HG02623 (cell line): ENCODE measurements around the gene NLRP1.
A peak's percentile ranks its signal among the peaks of the same experiment; 100 is the strongest.

Experiments used
- ATAC-seq: cut with Tn5 transposase; IDR thresholded peaks from one replicate; pipeline ENCODE4 v1.9.1; 2021; ENCODE audit warnings: moderate library complexity; ENCODE audit not compliant: unreplicated experiment

NLRP1 gene

DNA sequence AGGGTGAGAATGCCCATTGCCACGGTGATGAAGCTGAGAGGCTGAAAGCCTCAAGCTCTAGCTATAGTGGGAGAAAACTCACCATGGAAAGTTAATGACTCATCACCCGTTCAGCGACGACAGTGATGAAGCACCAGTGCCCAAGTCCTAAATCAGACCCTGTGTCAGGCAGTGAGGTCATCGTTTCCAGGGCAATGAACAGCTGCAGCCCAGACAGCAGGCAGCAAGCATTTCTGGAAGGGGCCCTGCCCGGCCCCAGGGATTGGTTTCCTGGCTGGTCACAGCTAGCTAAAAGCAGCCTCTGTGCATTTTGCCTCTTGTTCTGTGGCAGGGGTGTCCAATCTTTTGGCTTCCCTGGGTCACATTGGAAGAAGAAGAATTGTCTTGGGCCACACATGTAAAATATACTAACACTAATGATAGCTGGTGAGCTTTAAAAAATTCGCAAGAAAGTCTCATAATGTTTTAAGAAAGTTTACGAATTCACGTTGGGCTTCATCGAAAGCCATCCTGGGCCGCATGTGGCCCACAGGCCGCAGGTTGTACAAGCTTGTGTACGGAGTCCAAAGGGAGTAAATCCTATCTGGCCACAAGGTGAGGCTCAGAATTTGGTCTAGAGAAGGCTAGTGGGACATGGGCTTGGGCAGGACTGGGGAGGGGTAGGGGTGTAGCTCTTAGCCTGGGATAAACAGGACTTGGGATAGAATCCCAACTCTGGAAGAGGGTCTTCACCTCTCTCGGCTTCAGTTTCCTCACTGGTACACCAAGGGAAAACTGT, 57.3 kb downstream of the NLRP1 start:
- no peak for ATAC-seq

DNA sequence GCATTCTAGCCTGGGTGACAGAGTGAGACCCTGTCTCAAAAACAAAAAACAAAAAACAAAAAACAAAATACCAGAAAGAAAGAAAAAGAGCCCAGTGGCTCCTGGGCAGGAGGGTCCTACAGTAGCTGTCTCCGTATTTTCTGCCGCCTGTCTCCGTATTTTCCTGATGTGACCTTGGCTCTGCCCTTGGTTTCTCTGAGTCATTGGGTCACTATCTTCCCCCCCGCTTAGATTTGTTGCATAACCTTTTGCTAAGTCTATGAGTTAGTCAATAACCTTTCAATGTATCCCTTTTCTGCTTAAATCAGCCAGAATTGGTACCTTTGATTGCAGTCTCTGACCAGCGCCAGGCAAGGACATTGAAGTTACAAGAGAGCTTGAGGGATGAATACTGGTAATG, 61.1 kb downstream of the NLRP1 start:
- no peak for ATAC-seq

DNA sequence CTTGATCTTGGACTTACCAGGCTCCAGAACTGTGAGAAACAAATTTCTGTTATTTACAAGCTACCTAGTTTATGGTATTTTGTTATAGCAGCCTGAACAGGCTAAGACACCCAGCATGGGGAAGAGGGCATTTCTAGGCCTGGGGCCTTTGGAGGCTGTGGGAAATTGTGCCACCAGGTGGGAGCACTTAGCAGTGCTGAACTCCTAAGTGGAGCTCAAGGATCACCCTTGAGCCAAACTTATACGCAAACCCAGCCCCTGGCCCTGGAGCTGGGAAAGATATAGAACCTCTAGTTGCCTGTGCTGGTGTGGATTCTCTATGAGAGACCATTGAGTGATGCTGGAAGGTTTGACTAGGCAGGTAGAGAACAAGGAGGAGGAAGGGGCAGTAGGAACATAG, 61.8 kb downstream of the NLRP1 start:
- ATAC-seq = no peak

DNA sequence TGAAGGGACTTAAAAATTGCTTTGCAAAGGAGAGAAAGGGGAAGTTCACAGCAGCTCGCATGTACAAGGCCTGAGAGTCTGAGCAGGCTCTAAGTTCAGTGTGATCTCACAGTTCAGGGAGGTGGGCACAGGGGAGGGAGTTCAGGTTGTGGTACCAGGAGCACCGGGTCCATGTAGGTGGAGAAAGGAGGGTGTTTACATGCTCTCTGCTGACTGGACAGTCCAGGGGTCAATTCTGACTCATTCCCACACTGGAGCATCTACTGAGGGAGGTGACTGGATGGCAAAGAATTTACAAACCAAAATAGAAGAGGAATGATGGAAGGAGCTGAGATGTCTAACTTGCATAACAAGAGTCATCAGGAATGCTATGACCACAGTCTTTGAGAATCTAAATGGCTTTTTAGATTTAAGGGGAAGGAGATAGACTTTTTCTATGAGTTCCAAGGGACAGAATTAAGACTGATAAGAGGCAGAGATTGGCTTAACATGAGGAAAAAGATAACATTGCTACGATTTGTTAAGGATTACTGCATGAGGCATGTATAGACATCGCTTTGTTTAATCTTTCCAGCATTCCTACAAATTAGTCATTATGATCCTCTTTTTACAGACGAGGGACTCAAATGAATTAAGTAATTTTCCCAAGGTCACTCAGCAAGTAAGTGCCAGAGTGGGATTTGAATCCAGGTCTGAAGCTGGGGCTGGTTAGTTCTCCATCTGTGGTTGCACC, 68.1 kb downstream of the NLRP1 start:
- ATAC-seq = no peak

DNA sequence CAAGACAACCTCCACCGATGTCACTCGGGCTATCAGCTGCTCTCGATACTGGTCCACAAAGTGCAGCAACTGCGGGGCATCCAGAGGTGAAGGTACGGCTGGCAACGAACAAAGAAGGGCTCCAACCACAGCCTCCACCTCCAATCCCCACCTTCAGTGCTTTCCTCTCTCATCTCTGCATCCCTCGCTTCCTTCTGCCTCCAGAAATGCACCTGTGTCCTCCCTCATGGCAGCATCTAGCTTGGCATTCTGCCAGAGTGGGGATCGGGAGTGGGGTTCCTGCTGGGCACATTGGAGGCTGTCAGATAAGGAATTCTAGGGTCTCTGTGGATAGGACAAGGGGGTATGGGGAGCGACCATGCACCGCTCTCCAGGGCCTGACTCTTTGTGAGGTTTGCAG, 69.3 kb downstream of the NLRP1 start:
- no peak for ATAC-seq

DNA sequence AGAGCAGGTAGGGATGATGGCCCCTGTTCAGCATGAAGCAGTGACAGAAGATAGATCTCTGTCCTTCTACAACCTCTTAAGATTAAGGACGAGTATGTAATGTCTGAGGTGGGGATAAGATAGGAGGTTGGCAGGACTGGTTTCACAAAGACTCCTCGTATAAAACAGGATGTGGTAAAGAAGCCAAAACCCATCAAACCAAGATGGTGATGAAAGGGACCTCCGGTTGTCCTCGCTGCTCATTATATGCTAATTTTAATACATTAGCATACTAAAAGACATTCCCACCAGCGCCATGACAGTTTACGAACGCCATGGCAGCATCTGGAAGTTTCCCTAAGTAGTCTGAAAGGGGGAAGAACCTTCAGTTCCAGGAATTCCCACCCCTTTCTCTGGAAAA, 70.7 kb downstream of the NLRP1 start:
- ATAC-seq = no peak

DNA sequence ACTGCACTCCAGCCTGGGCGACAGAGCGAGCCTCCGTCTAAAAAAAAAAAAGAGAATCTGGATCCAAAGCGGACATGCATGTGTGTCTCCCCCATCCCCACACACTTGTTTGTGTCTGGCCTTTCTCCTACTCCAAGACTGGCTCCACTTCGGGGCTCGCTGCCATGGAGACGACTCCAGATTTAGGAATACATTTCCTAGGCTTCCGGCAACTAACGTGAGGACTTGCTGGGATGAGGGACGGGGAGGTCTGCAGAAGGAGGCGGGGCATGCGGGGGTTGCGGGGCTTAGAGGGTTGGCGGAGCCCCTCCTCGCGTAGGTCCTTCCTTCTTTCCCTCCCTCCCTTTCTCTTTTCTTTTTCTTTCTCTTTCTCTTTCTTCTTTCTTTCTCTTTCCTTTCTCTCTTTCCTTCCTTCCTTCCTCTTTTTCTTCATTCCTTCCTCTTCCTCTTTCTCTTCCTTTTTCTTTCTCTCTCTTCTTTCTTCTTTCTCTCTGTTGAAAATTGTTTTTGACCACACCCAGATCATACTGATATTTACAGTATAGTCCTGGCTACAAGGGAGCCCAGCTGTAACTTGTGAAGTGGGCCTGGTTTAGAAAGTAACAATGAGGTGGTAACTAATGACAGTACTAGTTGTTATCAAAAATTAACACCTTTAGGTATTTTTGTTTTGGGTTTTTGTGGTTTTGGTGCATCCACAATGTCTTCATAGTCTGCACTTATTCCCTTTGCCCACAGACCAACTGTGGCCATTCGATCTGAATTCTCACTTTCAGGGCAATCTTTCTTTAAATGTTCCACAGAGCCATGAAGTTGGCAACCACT, 72.7 kb downstream of the NLRP1 start:
- ATAC-seq = no peak

DNA sequence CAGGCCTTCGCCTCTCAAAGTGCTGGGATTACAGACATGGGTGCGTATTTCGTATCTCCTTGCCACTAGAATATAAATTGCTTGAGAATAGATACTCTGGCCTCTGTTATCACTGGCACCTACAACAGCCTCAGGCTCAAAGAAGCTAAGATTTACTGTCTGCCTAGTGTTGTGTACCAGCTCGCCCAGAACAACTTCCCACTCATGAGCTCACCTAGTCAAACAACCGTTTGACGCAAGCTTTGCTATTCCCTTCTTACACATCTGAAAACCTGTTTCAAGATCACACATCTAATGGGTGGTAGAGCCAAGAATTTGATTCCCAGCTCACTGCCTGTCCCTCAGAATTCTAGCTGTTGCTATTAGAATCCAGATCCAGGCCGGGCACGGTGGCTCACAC, 73.5 kb downstream of the NLRP1 start:
- no peak for ATAC-seq

DNA sequence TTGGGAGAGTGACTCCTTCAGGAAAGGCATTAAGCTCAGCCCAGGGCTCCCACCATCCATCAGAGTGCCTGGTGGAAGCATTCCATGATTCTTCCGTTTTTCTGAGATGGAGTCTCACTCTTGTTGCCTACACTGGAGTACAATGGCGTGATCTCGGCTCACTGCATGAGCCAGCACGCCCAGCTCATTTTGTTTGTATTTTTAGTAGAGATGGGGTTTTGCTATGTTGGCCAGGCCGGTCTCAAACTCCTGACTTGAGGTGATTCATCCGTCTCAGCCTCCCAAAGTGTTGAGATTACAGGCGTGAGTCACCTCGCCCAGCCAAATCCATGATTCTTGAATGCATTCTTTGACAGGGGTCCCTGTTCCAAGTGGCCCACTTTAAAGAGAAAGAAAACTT, 74.8 kb downstream of the NLRP1 start:
- no peak for ATAC-seq

DNA sequence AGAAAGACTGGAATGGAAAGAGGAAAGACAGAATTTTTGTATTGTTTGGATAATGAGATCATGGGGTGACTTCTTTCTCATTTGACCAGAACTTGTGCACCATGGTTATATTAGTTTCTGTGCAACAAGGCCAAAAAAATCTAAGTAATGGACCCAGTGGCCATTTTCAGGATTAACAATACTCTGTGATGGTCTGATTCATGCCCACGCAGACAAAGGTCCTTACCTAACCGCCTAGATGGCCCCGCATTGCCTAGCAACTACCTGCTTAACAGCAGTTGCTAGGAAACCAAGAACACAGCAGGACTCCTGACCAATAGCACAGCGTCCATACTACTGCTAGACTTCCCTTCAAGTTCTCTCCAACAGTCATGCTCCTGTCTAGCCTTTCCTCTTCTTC, 75.5 kb downstream of the NLRP1 start:
- ATAC-seq = no peak

DNA sequence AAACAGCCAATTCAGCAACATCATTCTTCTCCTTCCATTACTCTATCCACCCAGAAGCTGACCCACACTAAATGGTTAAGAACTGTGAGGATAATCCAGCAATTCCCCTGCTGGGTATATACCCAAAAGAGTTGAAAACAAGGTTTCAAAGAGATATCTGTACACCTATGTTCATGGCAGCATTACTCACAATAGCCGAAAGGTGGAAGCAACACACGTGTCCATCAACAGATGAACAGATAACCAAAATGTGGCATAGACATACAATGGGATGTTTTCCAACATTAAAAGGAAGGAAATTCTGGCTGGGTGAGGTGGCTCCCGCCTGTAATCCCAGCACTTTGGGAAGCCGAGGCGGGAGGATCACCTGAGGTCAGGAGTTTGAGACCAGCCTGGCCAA, 78.0 kb downstream of the NLRP1 start:
- ATAC-seq = no peak

DNA sequence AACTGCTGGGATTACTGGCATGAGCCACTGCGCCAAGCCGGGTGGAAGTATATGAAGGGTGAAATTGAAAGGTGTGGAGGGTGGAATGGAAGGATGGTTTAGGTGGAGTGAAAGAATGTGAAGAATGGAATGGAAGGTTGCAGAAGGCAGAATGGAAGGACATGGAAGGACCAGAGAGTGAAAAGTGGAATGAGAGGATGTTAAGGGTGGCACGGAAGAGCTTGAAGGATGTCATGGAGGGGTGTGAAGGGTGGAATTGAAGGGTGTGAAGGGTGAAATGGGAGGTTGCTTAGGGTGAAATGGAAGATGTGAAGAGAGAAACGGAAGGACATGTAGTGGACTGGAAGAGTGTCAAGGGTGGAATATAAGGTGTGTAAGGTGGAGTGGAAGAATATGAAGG, 81.8 kb downstream of the NLRP1 start:
- no peak for ATAC-seq

DNA sequence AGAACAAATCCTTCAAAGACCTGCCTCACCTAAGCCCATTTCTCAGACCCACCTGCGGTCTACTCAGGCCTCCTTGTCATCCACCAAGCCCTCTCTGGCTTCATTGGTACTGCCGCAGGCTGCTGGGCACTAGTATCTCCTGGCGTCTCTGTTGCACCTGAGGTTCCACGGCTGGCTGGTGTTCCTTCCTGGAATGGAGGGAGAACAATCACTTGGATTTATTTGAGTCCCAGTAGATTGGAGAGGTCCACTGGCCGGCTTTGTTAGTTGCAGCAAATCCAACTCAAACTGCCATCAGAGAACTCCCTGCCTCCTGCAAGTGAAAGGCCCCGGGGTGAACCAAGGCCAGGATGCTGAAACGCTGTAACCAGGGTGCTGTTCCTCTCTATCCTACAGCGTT, 82.6 kb downstream of the NLRP1 start:
- no peak for ATAC-seq

DNA sequence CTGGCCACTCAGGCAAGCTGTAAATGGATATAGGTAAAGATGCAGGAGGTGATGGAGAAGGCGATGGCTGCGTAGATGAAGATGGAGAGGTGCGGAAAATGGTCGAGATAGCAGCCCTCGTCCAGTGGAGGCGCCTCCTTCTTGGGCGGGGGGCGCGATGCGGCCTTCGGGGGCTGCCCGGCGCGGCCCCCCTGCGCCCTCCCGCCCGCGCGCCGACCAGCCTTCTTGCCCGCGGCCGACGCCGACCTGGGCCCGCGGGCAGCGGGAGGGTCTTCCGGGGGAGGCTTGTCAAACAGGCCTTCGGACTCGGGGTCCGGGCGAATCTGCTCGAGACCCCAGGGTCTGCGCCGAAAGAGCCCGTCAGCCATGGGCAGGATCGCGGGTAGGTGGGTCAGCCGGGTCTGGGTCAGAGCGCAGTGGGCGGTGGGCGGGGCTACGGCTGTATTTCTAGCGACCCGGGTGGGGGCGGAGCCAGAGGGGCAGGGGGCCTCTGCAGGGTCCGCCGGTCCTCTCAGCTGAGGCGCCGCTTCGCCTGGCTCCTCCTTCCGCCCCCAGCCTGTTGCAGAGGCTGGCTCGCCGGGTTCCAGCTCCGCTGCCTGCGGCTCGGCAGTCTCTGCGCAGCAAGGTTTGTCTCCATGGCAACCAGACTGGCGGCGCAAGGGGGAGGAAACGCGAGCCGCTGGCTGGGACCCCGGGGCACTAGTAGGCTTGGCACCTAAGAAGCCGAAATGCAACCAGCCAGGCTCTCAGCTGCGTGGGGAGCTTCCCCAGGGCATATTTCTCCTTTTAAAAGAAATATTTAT, 83.5 kb downstream of the NLRP1 start:
- no peak for ATAC-seq

DNA sequence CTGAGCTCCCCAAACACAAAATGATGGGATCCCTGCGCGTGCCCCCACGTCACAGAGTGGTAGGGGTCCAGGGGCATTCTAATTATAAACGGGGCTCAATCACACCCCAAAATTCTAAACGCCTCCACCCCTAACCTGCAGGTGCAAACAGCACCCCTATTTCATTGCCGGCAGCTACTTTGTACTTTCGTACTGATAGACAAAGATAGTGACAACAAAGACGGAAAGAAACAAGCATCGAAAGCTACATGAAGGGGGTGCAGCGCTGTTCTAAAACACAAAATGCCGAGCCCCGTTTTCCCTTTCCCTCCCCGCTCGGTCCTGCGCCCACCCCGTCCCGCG, 84.1 kb downstream of the NLRP1 start:
- no peak for ATAC-seq

DNA sequence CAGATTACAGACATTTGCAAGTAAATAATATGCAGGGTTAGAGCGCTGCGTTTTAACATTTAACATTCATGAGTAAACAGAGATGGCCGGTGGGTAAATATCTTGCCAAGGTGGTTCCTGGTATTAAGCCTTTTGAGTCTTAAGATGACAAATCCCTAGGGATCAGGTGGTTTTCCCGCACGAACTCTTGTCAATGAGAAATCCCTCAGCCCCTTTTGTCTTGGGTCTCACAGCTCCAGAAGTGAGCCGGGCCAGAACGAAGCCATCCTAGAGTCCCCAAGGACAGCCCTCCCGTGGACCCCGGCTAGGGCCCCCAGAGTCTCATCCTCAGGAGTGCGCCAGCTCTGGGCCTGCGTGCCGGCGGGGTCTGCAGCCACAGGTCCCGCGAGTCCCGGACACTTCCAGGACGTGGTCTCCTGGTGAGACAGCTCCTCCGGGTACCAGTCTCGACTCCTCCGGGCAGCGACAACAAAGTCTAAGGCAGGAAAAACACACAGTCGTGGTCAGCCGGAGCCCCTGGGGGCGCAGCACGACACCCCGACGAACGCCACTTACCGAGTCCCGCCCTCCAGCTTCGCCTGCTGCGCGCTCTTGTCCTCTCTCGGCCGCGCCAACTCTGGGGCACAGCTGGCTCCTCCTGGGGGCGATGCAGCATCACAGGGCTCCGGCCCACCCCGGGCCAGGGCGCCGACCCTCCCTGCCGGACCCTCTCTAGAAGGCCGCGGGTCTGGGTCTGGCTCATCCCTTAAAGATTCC, 84.7 kb downstream of the NLRP1 start:
- no peak for ATAC-seq

DNA sequence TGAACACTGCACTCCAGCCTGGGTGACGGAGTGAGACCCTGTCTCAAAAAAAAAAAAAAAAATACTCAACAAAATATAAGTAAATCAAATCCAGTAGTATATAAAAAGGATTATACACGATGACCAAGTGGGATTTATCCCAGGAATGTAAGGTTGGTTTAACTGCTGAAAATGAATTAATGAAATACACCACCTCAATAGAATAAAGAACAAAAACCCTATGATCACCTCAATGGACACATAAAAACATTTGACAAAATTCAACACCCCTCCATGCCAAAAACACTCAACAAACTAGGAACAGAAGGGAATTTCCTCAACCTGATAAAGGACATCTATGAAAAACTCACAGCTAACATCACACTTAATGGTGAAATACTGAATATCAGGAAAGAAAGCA, 91.3 kb downstream of the NLRP1 start:
- ATAC-seq = no peak

DNA sequence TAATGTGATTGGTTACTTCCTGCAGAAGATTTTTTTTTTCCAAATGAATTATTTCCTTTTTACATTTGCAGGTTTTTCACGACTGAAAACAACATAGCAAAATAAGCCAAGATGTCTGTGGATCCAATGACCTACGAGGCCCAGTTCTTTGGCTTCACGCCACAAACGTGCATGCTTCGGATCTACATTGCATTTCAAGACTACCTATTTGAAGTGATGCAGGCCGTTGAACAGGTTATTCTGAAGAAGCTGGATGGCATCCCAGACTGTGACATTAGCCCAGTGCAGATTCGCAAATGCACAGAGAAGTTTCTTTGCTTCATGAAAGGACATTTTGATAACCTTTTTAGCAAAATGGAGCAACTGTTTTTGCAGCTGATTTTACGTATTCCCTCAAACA, 95.6 kb downstream of the NLRP1 start:
- no peak for ATAC-seq

DNA sequence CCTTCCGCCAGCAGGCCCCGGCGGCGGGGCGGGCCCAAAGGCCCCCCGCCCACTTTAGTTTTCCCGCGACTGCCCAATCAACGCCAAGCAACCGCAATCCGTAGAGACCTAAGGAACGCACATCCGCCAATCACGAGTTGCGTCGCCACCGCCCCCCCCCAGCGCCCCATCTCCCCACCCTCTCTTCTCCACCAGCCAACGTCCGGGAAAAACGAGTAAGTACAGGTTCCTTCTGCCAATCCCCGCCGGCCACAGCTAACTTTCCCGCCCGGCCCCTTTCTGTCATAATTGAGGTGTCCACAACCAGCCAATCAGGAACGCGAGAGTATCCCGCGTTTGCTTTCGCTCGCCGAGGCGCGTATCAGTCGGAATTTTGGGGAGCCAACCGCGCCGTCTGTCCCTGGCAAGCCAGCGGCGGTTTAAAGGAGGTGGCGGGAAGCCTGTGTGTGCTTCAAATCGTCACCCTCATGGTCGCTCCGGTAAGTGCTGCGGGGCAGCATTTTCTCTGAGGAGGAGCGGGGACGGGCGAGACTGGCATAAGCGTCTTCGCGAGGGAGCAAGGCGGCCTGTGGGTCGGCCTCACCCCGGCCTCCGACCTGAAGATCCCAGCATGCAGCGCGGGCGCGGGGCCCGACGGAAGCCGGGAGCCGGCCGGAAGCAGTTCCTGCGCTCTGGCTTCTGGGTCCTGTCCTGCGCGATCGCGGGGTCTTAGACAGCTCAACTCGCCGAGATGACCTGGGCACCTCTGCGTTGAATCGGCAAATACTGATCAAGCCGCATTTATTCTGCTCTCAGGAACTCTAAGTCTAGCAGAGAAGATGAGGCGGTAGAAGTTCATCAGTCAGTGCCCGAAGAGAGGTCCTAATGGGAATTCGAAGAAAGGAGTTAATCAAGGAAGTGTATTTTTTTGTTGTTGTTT, 97.8 kb downstream of the NLRP1 start, which contains the start of gene MIS12:
MIS12 (plus strand) TSS at position 361 of the 919 bp plus-strand sequence. CDS start 2,297 bp downstream, outside the sequence.
- ATAC-seq = peak; percentile 83
